ENCODE measurements around the gene IRS2. TPM values are rescaled to one million over a fixed set of nuclear protein-coding genes. Genes with fewer than 3 reads are reported as not detected.
A peak's percentile ranks its signal among the peaks of the same experiment; 100 is the strongest.
"Not testable (repeated sequence)": the region's sequence is repeated elsewhere in the genome, so short reads cannot be mapped to it uniquely, and the experiment has no call there.

Gene IRS2
- total RNA-seq (2014; rRNA removed; shearing (Covaris generic)) = 31.0 and 35.5 TPM in 2 replicates
- 12.1 and 15.1 TPM in 2 replicates for polyA plus RNA-seq (2014; cell fraction: nucleus; rRNA removed)

GRCh38 chr13:109786457-109787134 is at the start of gene IRS2:
IRS2 (minus strand) TSS chr13:109786583; CDS start chr13:109786053, 530 bp downstream.
- DNase-seq (ENCODE audit: extremely low read depth, low read depth) = peak; percentile 92

GRCh38 chr13:109834973-109835720 is 48.8 kb upstream of the IRS2 start:
- DNase-seq (ENCODE audit: extremely low read depth, low read depth) = no peak

GRCh38 chr13:109833940-109834339 is 47.6 kb upstream of the IRS2 start:
- DNase-seq (ENCODE audit: extremely low read depth, low read depth) = no peak

- DNase-seq (ENCODE audit: extremely low read depth, low read depth) = no peak
These were observed 46.7 kb upstream of the IRS2 start for GRCh38 chr13:109833071-109833470.

GRCh38 chr13:109828591-109829316 is 42.4 kb upstream of the IRS2 start:
- not testable (repeated sequence) for DNase-seq (ENCODE audit: extremely low read depth, low read depth)

GRCh38 chr13:109823201-109823600 is 36.8 kb upstream of the IRS2 start:
- DNase-seq (ENCODE audit: extremely low read depth, low read depth) = not testable (repeated sequence)

- no peak for DNase-seq (ENCODE audit: extremely low read depth, low read depth)
These were observed 34.7 kb upstream of the IRS2 start for GRCh38 chr13:109821103-109821502.

- no peak for DNase-seq (ENCODE audit: extremely low read depth, low read depth)
These were observed 33.5 kb upstream of the IRS2 start for GRCh38 chr13:109819874-109820273.

GRCh38 chr13:109818886-109819285 is 32.5 kb upstream of the IRS2 start:
- DNase-seq (ENCODE audit: extremely low read depth, low read depth) = no peak

GRCh38 chr13:109817591-109818535 is 31.5 kb upstream of the IRS2 start:
- DNase-seq (ENCODE audit: extremely low read depth, low read depth) = no peak

GRCh38 chr13:109816808-109817203 is 30.4 kb upstream of the IRS2 start:
- no peak for DNase-seq (ENCODE audit: extremely low read depth, low read depth)

- DNase-seq (ENCODE audit: extremely low read depth, low read depth) = no peak
These were observed 29.9 kb upstream of the IRS2 start for GRCh38 chr13:109816112-109816807.

GRCh38 chr13:109815651-109816050 is 29.3 kb upstream of the IRS2 start:
- DNase-seq (ENCODE audit: extremely low read depth, low read depth) = no peak

GRCh38 chr13:109813663-109814062 is 27.3 kb upstream of the IRS2 start:
- no peak for DNase-seq (ENCODE audit: extremely low read depth, low read depth)

- DNase-seq (ENCODE audit: extremely low read depth, low read depth) = no peak
These were observed 26.0 kb upstream of the IRS2 start for GRCh38 chr13:109812382-109812781.

- DNase-seq (ENCODE audit: extremely low read depth, low read depth) = no peak
These were observed 24.6 kb upstream of the IRS2 start for GRCh38 chr13:109810761-109811510.

- DNase-seq (ENCODE audit: extremely low read depth, low read depth) = no peak
These were observed 23.0 kb upstream of the IRS2 start for GRCh38 chr13:109809216-109809932.

- no peak for DNase-seq (ENCODE audit: extremely low read depth, low read depth)
These were observed 21.0 kb upstream of the IRS2 start for GRCh38 chr13:109807345-109807744.
